DND-41 (cell line): Measurements from ENCODE around the gene CDX2.

ENCODE experiments used
- ATAC-seq: fragments of 200-7000 bp; cut with Tn5 transposase; 3 replicates; pipeline ENCODE4 v1.9.1; 2021; ENCODE audit warnings: low read depth; ENCODE audit not compliant: insufficient read depth
- DNase-seq: peaks from one replicate; pipeline ENCODE4 v3.0.0-alpha.2; 2020
- H2AFZ ChIP-seq: 2 replicates; pipeline ENCODE4 v1.6.0; 2012; ENCODE audit warnings: low read depth, low read length
- H3K27ac ChIP-seq: 2 replicates; pipeline ENCODE4 v1.5.1; 2012; ENCODE audit warnings: low read length, inconsistent platforms
- H3K27me3 ChIP-seq: fragments of 200-600 bp; sonication (generic); 2 replicates; pipeline ENCODE4 v1.6.0; 2012; ENCODE audit warnings: low read length, mild to moderate bottlenecking, inconsistent platforms; ENCODE audit not compliant: insufficient read depth, poor library complexity
- H3K36me3 ChIP-seq: 2 replicates; pipeline ENCODE4 v1.5.1; 2012; ENCODE audit warnings: low read length, inconsistent platforms; ENCODE audit not compliant: insufficient read depth
- H3K4me1 ChIP-seq: 2 replicates; pipeline ENCODE4 v1.5.1; 2012; ENCODE audit warnings: mild to moderate bottlenecking, low read length; ENCODE audit not compliant: insufficient read depth
- H3K4me2 ChIP-seq: 2 replicates; pipeline ENCODE4 v1.6.0; 2012; ENCODE audit warnings: mild to moderate bottlenecking, moderate library complexity, low read length, inconsistent platforms; ENCODE audit not compliant: insufficient read depth
- H3K4me3 ChIP-seq, 2 experiments: fragments of 200-600 bp in 1 of 2; shearing (Covaris generic) in 1 of 2; 2 replicates each; pipeline ENCODE4 v1.5.1; 2012 to 2016; ENCODE audit warnings: inconsistent platforms in 2 of 2, low read length in 2 of 2, mild to moderate bottlenecking in 2 of 2, low read depth in 1 of 2, moderate library complexity in 1 of 2
- H3K79me2 ChIP-seq: 2 replicates; pipeline ENCODE4 v1.6.0; 2012; ENCODE audit warnings: low read length, inconsistent platforms; ENCODE audit not compliant: insufficient read depth
- H3K9ac ChIP-seq: 2 replicates; pipeline ENCODE4 v1.6.0; 2012; ENCODE audit warnings: low read depth, mild to moderate bottlenecking, inconsistent platforms, low read length, moderate library complexity
- H3K9me3 ChIP-seq: 2 replicates; pipeline ENCODE4 v1.5.1; 2012; ENCODE audit warnings: low read length, moderate library complexity, mild to moderate bottlenecking, inconsistent platforms; ENCODE audit not compliant: insufficient read depth, severe bottlenecking
- H4K20me1 ChIP-seq: 2 replicates; pipeline ENCODE4 v1.6.0; 2012; ENCODE audit warnings: low read length; ENCODE audit not compliant: insufficient read depth
- EZH2 ChIP-seq: IDR thresholded peaks from 3 replicates; pipeline ENCODE4 v1.6.1; 2012; ENCODE audit warnings: borderline replicate concordance, low read depth, mild to moderate bottlenecking, moderate library complexity, low read length, inconsistent platforms; ENCODE audit not compliant: severe bottlenecking
- TF ChIP-seq, protein P1 (sequence below): IDR thresholded peaks from 2 replicates; pipeline ENCODE4 v1.5.1; 2012; ENCODE audit warnings: borderline replicate concordance, low read length, moderate library complexity, mild to moderate bottlenecking; ENCODE audit not compliant: poor library complexity, severe bottlenecking; ENCODE audit errors: extremely low read depth

The CDX2 gene

DNA sequence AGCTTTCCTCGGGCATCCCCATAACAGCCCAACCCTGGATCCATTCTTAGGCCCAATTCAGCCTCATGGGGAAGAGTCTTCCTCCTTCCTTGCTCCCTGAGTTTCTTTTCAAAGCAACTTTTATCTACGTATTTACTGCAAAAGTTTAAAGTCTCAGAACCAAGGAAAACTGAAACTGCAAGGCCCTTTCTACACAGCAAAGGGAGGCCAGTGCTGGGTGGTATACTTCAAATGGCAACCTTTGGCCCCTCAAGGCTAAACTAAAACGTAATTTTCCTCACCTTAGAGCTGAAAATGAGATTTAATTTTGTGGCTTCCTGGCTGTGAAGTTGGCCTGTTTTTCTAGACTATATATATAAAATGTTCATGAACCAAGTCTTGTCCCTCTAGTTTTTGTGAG is 5.6 kb downstream of the CDX2 start:
- H3K27me3 ChIP-seq, result peaks cover 13% of the 10 kb centered on the region
- no peak overlapping the region for H3K9ac ChIP-seq
- DNase-seq, result no peak
- TF ChIP-seq, protein P1, sequence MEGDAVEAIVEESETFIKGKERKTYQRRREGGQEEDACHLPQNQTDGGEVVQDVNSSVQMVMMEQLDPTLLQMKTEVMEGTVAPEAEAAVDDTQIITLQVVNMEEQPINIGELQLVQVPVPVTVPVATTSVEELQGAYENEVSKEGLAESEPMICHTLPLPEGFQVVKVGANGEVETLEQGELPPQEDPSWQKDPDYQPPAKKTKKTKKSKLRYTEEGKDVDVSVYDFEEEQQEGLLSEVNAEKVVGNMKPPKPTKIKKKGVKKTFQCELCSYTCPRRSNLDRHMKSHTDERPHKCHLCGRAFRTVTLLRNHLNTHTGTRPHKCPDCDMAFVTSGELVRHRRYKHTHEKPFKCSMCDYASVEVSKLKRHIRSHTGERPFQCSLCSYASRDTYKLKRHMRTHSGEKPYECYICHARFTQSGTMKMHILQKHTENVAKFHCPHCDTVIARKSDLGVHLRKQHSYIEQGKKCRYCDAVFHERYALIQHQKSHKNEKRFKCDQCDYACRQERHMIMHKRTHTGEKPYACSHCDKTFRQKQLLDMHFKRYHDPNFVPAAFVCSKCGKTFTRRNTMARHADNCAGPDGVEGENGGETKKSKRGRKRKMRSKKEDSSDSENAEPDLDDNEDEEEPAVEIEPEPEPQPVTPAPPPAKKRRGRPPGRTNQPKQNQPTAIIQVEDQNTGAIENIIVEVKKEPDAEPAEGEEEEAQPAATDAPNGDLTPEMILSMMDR, result no peak
- no peak for TF ChIP-seq EZH2
- H4K20me1 ChIP-seq, result no peaks in the 10 kb centered on the region
- H3K36me3 ChIP-seq, result no peaks in the 10 kb centered on the region
- no peak overlapping the region for H2AFZ ChIP-seq
- H3K27ac ChIP-seq, result no peak overlapping the region
- H3K9me3 ChIP-seq, result no peaks in the 10 kb centered on the region
- H3K79me2 ChIP-seq, result no peaks in the 10 kb centered on the region
- H3K4me2 ChIP-seq, result no peak overlapping the region
- ATAC-seq, result no peak
- H3K4me1 ChIP-seq, result no peaks in the 10 kb centered on the region
- H3K4me3 ChIP-seq, result no peak overlapping the region

DNA sequence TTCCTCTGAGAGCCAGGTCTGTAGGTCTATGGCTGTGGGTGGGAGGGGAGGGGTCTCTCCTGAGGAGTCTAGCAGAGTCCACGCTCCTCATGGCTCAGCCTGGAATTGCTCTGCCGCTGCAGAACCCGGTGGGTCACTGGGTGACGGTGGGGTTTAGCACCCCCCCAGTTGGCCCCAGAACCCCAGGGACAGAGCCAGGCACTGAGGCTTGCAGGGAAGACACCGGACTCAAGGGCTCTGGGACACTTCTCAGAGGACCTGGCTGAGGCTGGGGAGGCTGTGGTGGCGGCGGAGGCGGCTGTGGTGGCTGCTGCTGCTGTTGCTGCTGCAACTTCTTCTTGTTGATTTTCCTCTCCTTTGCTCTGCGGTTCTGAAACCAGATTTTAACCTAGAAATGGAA is 6.1 kb downstream of the CDX2 start:
- TF ChIP-seq EZH2, result no peak
- TF ChIP-seq, protein P1, result no peak
- Histone ChIP-seq H3K27me3 (peaks cover 13% of the 10 kb centered on the region), H2AFZ (no peak overlapping the region), H3K79me2 (no peaks in the 10 kb centered on the region), H3K4me1 (no peaks in the 10 kb centered on the region), H4K20me1 (no peaks in the 10 kb centered on the region), H3K4me3 (no peak overlapping the region), H3K9me3 (no peaks in the 10 kb centered on the region), H3K9ac (no peak overlapping the region), H3K36me3 (no peaks in the 10 kb centered on the region), H3K4me2 (no peak overlapping the region), H3K27ac (no peak overlapping the region)
- DNase-seq, result no peak
- ATAC-seq, result no peak

DNA sequence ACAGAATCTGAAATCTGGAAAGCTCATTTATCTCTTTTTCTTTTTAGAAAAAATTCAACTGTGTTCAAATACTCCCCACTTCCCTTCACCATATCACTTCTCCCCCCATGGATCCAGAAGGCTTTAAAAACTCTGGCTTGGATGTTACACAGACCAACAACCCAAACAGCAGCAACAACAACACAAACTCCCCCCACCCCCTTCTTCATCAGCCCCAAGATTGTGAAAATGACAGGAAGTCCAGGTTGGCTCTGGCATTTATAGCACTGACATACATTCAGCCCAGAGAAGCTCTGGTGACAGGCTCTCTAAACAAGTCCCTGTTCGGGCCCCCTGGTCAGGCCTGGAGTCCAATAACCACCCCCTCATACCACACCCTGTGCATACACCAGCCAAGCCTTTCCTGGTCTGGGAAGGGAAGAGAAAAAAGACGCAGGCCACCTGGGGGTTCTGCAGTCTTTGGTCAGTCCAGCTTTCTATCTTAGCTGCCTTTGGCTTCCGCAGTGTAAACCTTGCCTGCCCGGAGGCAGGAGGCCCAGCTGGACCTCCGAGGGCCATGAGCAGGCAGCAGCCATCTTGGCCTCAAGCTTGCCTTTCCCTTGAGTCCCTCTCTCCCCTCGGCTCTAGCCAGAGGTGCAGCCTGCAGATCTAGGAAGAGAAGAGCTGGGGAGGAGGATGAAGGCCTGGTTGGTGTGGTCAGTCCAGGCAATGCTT is 6.8 kb downstream of the CDX2 start:
- H3K27me3 ChIP-seq, result peaks cover 13% of the 10 kb centered on the region
- no peaks in the 10 kb centered on the region for H3K4me1 ChIP-seq
- H3K4me2 ChIP-seq, result no peak overlapping the region
- no peak for ATAC-seq
- no peaks in the 10 kb centered on the region for H3K9me3 ChIP-seq
- no peak overlapping the region for H3K9ac ChIP-seq
- H4K20me1 ChIP-seq, result no peaks in the 10 kb centered on the region
- no peaks in the 10 kb centered on the region for H3K79me2 ChIP-seq
- no peak for DNase-seq
- H3K36me3 ChIP-seq, result no peaks in the 10 kb centered on the region
- no peak for TF ChIP-seq EZH2
- TF ChIP-seq, protein P1, result no peak
- no peak overlapping the region for H2AFZ ChIP-seq
- H3K27ac ChIP-seq, result no peak overlapping the region
- no peak overlapping the region for H3K4me3 ChIP-seq
